ENCODE results near the gene RPEL1.

The RPEL1 gene

DNA sequence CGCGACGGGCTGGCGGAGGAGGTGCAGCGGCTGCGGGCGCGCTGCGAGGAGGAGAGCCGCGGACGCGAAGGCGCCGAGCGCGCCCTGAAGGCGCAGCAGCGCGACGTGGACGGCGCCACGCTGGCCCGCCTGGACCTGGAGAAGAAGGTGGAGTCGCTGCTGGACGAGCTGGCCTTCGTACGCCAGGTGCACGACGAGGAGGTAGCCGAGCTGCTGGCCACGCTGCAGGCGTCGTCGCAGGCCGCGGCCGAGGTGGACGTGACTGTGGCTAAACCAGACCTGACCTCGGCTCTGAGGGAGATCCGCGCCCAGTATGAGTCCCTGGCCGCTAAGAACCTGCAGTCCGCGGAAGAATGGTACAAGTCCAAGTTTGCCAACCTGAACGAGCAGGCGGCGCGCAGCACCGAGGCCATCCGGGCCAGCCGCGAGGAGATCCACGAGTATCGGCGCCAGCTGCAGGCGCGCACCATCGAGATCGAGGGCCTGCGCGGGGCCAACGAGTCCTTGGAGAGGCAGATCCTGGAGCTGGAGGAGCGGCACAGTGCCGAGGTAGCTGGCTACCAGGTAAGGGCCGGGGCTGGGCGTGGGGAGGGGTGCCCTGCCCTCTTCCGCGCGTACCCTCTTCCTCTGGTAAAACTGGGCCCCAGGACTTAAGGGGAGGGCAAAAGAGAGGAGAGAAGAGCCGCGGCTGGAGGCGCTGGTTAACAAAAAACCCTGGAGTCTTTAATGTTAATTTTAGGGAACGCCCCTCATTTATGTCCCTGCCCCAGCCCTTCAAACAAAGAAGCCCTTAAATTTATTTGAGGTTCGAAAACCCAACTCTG, 32.2 kb downstream of the RPEL1 start:
- Histone ChIP-seq H3K4me2 (ENCODE audit: low read depth, low read length, poor library complexity, severe bottlenecking) (no peak overlapping the region), H2AFZ (ENCODE audit: low read depth, low read length, severe bottlenecking) (no peak overlapping the region), H3F3A (ENCODE audit: insufficient read depth) (no peaks in the 10 kb centered on the region), H4K20me1 (ENCODE audit: low read depth, low read length) (no peaks in the 10 kb centered on the region), H3K9me3 (ENCODE audit: insufficient read depth, low read length) (no peaks in the 10 kb centered on the region), H3K79me2 (ENCODE audit: insufficient read depth, low read length) (no peaks in the 10 kb centered on the region), H3K9me2 (replicated peaks; ENCODE audit: insufficient read depth, low read length) (no peaks in the 10 kb centered on the region), H3K27me3 (ENCODE audit: low read length) (no peaks in the 10 kb centered on the region), H3K36me3 (ENCODE audit: low read length) (no peaks in the 10 kb centered on the region), H3K4me3 (ENCODE audit: insufficient read depth, low read length, poor library complexity, severe bottlenecking) (no peak overlapping the region), H3K9ac (ENCODE audit: low read length) (no peak overlapping the region), H3K27ac (ENCODE audit: low read depth, low read length) (no peak overlapping the region)
- TF ChIP-seq, protein P1, sequence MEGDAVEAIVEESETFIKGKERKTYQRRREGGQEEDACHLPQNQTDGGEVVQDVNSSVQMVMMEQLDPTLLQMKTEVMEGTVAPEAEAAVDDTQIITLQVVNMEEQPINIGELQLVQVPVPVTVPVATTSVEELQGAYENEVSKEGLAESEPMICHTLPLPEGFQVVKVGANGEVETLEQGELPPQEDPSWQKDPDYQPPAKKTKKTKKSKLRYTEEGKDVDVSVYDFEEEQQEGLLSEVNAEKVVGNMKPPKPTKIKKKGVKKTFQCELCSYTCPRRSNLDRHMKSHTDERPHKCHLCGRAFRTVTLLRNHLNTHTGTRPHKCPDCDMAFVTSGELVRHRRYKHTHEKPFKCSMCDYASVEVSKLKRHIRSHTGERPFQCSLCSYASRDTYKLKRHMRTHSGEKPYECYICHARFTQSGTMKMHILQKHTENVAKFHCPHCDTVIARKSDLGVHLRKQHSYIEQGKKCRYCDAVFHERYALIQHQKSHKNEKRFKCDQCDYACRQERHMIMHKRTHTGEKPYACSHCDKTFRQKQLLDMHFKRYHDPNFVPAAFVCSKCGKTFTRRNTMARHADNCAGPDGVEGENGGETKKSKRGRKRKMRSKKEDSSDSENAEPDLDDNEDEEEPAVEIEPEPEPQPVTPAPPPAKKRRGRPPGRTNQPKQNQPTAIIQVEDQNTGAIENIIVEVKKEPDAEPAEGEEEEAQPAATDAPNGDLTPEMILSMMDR (IDR thresholded peaks at IDR 0.05; ENCODE audit: insufficient read depth, low read length, poor library complexity, severe bottlenecking), result no peak
- no peak for TF ChIP-seq EZH2phosphoT487 (conservative IDR thresholded peaks at IDR 0.05; ENCODE audit: low read length)

DNA sequence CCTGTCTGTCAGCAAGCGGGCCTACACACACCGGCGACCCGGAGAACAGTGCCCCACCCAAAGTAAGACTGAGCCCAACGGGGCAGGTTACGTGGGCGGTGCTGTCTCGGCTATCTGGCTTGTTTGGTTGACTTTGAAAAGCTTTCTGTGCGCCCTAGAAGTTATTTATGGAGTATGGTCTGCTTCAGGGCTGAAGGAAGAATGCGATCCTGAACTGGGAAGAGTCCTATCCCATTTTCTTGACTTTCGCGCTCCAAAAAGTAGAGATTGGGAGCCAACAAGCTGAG, 32.8 kb downstream of the RPEL1 start:
- H3K27ac ChIP-seq (ENCODE audit: low read depth, low read length), result no peak overlapping the region
- H3K4me3 ChIP-seq (ENCODE audit: insufficient read depth, low read length, poor library complexity, severe bottlenecking), result no peak overlapping the region
- H4K20me1 ChIP-seq (ENCODE audit: low read depth, low read length), result no peaks in the 10 kb centered on the region
- H3K9ac ChIP-seq (ENCODE audit: low read length), result no peak overlapping the region
- no peak overlapping the region for H3K4me2 ChIP-seq (ENCODE audit: low read depth, low read length, poor library complexity, severe bottlenecking)
- TF ChIP-seq, protein P1 (IDR thresholded peaks at IDR 0.05; ENCODE audit: insufficient read depth, low read length, poor library complexity, severe bottlenecking), result no peak
- H3K9me3 ChIP-seq (ENCODE audit: insufficient read depth, low read length), result no peaks in the 10 kb centered on the region
- H3K36me3 ChIP-seq (ENCODE audit: low read length), result no peaks in the 10 kb centered on the region
- H3K79me2 ChIP-seq (ENCODE audit: insufficient read depth, low read length), result no peaks in the 10 kb centered on the region
- H3K9me2 ChIP-seq (replicated peaks; ENCODE audit: insufficient read depth, low read length), result no peaks in the 10 kb centered on the region
- H3F3A ChIP-seq (ENCODE audit: insufficient read depth), result no peaks in the 10 kb centered on the region
- H2AFZ ChIP-seq (ENCODE audit: low read depth, low read length, severe bottlenecking), result no peak overlapping the region
- no peaks in the 10 kb centered on the region for H3K27me3 ChIP-seq (ENCODE audit: low read length)

DNA sequence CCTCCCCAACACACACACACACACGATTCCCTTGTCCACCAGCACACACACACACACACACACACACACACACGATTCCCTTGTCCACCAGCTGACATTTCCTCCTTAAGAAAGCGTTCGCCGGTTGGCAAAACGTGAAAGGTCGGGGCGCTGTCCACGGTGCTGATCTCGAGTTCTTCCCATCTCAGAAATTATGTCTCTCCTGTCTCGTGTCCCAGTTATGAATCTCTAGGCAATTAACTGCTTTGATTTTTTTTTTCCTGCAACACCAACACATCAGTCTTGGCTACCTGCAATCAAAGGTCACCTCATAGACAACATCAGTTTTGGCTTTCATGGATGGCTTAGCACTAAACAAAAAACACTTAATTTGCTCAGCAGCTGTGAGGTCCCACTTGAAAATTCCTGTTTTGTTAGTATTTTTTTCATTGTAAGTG, 33.2 kb downstream of the RPEL1 start:
- H2AFZ ChIP-seq (ENCODE audit: low read depth, low read length, severe bottlenecking), result no peak overlapping the region
- H3K27me3 ChIP-seq (ENCODE audit: low read length), result no peaks in the 10 kb centered on the region
- H3K4me3 ChIP-seq (ENCODE audit: insufficient read depth, low read length, poor library complexity, severe bottlenecking), result no peak overlapping the region
- H3K9me2 ChIP-seq (replicated peaks; ENCODE audit: insufficient read depth, low read length), result no peaks in the 10 kb centered on the region
- no peaks in the 10 kb centered on the region for H4K20me1 ChIP-seq (ENCODE audit: low read depth, low read length)
- H3K36me3 ChIP-seq (ENCODE audit: low read length), result no peaks in the 10 kb centered on the region
- H3F3A ChIP-seq (ENCODE audit: insufficient read depth), result no peaks in the 10 kb centered on the region
- H3K9me3 ChIP-seq (ENCODE audit: insufficient read depth, low read length), result no peaks in the 10 kb centered on the region
- H3K4me2 ChIP-seq (ENCODE audit: low read depth, low read length, poor library complexity, severe bottlenecking), result no peak overlapping the region
- no peaks in the 10 kb centered on the region for H3K79me2 ChIP-seq (ENCODE audit: insufficient read depth, low read length)
- H3K27ac ChIP-seq (ENCODE audit: low read depth, low read length), result no peak overlapping the region
- H3K9ac ChIP-seq (ENCODE audit: low read length), result no peak overlapping the region
- TF ChIP-seq, protein P1 (IDR thresholded peaks at IDR 0.05; ENCODE audit: insufficient read depth, low read length, poor library complexity, severe bottlenecking), result no peak
- no peak for TF ChIP-seq EZH2phosphoT487 (conservative IDR thresholded peaks at IDR 0.05; ENCODE audit: low read length)
